OCI-LY1 (cell line): ENCODE measurements around the gene CDH2.

Source experiments
- H2AFZ ChIP-seq: fragments of 200-600 bp; sonication (generic), shearing (Covaris generic); 2 replicates; pipeline ENCODE4 v1.6.0; 2014; ENCODE audit warnings: antibody characterized with exemption, mild to moderate bottlenecking, low read length
- H3F3A ChIP-seq: fragments of 200-600 bp; sonication (generic), shearing (Covaris generic); 2 replicates; pipeline ENCODE4 v1.6.0; 2014; ENCODE audit warnings: mild to moderate bottlenecking, antibody characterized with exemption, low read length, moderate library complexity; ENCODE audit not compliant: insufficient read depth
- H3K27ac ChIP-seq: fragments of 200-600 bp; sonication (generic); 2 replicates; pipeline ENCODE4 v1.5.1; 2014; ENCODE audit warnings: low read length, mixed run types, mild to moderate bottlenecking, low read depth; ENCODE audit not compliant: poor library complexity, severe bottlenecking
- H3K27me3 ChIP-seq: fragments of 200-600 bp; sonication (generic); 2 replicates; pipeline ENCODE4 v1.6.0; 2014; ENCODE audit warnings: antibody characterized with exemption, mild to moderate bottlenecking, low read length, moderate library complexity; ENCODE audit not compliant: insufficient read depth
- H3K36me3 ChIP-seq: fragments of 200-600 bp; sonication (generic); 2 replicates; pipeline ENCODE4 v1.6.1; 2014; ENCODE audit warnings: mild to moderate bottlenecking, antibody characterized with exemption, low read length, moderate library complexity, mixed read lengths; ENCODE audit not compliant: insufficient read depth
- H3K4me1 ChIP-seq: fragments of 200-600 bp; sonication (generic); 2 replicates; pipeline ENCODE4 v1.5.1; 2014; ENCODE audit warnings: mild to moderate bottlenecking, low read length, moderate library complexity; ENCODE audit not compliant: insufficient read depth, severe bottlenecking
- H3K4me2 ChIP-seq: fragments of 200-600 bp; sonication (generic), shearing (Covaris generic); 2 replicates; pipeline ENCODE4 v1.6.1; 2014; ENCODE audit warnings: low read length
- H3K4me3 ChIP-seq: fragments of 200-600 bp; sonication (generic); 2 replicates; pipeline ENCODE4 v1.5.1; 2014; ENCODE audit warnings: low read length, low read depth, mild to moderate bottlenecking, mixed read lengths; ENCODE audit not compliant: poor library complexity, severe bottlenecking
- H3K79me2 ChIP-seq: fragments of 200-600 bp; shearing (Covaris generic); 2 replicates; pipeline ENCODE4 v1.6.1; 2016; ENCODE audit warnings: mixed run types, low read length, mixed read lengths; ENCODE audit not compliant: insufficient read depth
- H3K9ac ChIP-seq: fragments of 200-600 bp; sonication (generic), shearing (Covaris generic); 2 replicates; pipeline ENCODE4 v1.6.1; 2014; ENCODE audit warnings: mild to moderate bottlenecking, low read length, mixed read lengths
- H3K9me2 ChIP-seq: fragments of 200-600 bp; sonication (generic), shearing (Covaris generic); 2 replicates; pipeline ENCODE4 v1.6.1; 2014; ENCODE audit warnings: low read depth, mild to moderate bottlenecking, low read length, mixed read lengths
- H3K9me3 ChIP-seq: fragments of 200-600 bp; shearing (Covaris generic); 2 replicates; pipeline ENCODE4 v1.6.1; 2014; ENCODE audit warnings: low read length, mixed read lengths
- H4K20me1 ChIP-seq: fragments of 200-600 bp; sonication (generic), shearing (Covaris generic); 2 replicates; pipeline ENCODE4 v1.6.0; 2016; ENCODE audit warnings: mild to moderate bottlenecking, low read length; ENCODE audit not compliant: insufficient read depth
- EZH2 ChIP-seq: fragments of 200-600 bp; sonication (generic), shearing (Covaris generic); IDR thresholded peaks from 2 replicates; pipeline ENCODE4 v1.8.0; 2017; ENCODE audit warnings: borderline replicate concordance, mixed run types, mild to moderate bottlenecking, antibody characterized with exemption, low read length, moderate library complexity, mixed read lengths
- TF ChIP-seq, protein P1 (sequence below): fragments of 200-600 bp; sonication (generic), shearing (Covaris generic); IDR thresholded peaks from 2 replicates; pipeline ENCODE4 v1.5.1; 2017; ENCODE audit warnings: mild to moderate bottlenecking, antibody characterized with exemption, low read length, moderate library complexity, mixed read lengths

Gene CDH2

DNA sequence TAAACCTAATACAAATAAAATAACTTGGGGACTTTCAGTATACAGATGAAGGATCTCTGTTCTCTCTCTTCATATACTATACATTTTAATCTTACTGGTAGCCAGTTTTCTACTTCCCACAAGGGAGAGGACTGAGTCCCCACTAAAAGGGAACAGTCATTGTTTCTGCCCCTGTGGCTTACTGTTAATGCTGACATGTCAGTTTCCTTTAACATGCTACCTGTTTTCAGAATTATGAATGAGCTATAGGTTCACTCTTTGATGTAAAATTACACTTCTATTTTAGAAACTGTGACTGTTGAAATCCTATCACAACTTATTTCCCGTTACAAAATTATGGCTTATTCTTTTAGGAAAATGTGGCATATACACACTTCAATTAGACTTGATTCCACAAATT, 207.7 kb downstream of the CDH2 start:
- no peaks in the 10 kb centered on the region for H3K9me3 ChIP-seq
- no peaks in the 10 kb centered on the region for H3K4me1 ChIP-seq
- H2AFZ ChIP-seq: no peak overlapping the region
- no peak overlapping the region for H3K4me3 ChIP-seq
- H3K9ac ChIP-seq: no peak overlapping the region
- no peaks in the 10 kb centered on the region for H3K79me2 ChIP-seq
- no peaks in the 10 kb centered on the region for H3K36me3 ChIP-seq
- no peaks in the 10 kb centered on the region for H3K9me2 ChIP-seq
- no peak for TF ChIP-seq EZH2
- TF ChIP-seq, protein P1, sequence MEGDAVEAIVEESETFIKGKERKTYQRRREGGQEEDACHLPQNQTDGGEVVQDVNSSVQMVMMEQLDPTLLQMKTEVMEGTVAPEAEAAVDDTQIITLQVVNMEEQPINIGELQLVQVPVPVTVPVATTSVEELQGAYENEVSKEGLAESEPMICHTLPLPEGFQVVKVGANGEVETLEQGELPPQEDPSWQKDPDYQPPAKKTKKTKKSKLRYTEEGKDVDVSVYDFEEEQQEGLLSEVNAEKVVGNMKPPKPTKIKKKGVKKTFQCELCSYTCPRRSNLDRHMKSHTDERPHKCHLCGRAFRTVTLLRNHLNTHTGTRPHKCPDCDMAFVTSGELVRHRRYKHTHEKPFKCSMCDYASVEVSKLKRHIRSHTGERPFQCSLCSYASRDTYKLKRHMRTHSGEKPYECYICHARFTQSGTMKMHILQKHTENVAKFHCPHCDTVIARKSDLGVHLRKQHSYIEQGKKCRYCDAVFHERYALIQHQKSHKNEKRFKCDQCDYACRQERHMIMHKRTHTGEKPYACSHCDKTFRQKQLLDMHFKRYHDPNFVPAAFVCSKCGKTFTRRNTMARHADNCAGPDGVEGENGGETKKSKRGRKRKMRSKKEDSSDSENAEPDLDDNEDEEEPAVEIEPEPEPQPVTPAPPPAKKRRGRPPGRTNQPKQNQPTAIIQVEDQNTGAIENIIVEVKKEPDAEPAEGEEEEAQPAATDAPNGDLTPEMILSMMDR: no peak
- no peaks in the 10 kb centered on the region for H4K20me1 ChIP-seq
- no peak overlapping the region for H3K27ac ChIP-seq
- no peaks in the 10 kb centered on the region for H3K27me3 ChIP-seq
- H3F3A ChIP-seq: no peaks in the 10 kb centered on the region
- H3K4me2 ChIP-seq: no peak overlapping the region

DNA sequence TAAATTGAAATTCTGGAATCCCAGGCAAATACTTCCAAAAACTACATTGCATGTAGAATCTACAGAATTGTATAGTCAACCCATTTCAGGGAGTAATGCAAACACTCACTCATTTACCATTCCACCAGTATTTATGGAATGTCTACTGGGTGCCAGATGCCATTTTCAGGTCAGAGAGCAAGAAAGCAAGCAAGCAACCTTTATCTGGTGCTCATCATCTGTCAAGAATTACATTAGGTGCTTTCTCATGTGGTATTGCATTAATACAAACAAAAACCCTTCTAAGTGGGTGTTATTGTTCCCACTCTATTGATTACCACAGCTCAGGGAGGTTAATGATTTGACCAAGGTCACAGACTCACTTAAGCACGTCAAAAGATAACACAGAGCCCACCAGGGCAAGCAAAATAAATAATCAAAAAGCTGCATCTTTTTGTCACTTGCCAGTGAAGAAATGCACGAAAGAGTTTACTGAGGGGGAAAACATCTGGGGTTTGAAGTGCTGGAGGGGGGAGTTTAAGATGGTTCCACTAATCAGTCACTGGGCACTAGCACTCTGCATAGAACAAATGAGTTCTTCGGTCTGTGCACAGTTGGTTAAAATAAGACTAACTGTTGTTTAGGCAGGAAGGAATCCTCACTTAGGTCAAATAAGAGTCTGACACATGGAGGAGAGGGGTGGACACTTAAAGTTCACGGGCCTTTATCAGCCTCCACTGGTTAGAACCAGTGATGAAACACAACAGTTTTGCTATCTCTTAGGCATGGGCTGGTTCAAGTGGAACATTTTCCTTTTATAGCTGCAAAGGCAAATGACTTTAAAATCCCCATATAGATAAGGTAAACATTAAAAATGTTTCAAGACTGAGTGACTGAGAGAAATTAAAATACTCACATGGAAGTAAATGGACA, 208.8 kb downstream of the CDH2 start:
- H3K79me2 ChIP-seq: no peaks in the 10 kb centered on the region
- no peaks in the 10 kb centered on the region for H4K20me1 ChIP-seq
- H3K9me2 ChIP-seq: no peaks in the 10 kb centered on the region
- TF ChIP-seq, protein P1: no peak
- no peak for TF ChIP-seq EZH2
- no peaks in the 10 kb centered on the region for H3K36me3 ChIP-seq
- H3K27me3 ChIP-seq: no peaks in the 10 kb centered on the region
- no peaks in the 10 kb centered on the region for H3K4me1 ChIP-seq
- H3K9me3 ChIP-seq: no peaks in the 10 kb centered on the region
- H3K4me3 ChIP-seq: no peak overlapping the region
- no peaks in the 10 kb centered on the region for H3F3A ChIP-seq
- H3K9ac ChIP-seq: no peak overlapping the region
- H3K27ac ChIP-seq: no peak overlapping the region
- H2AFZ ChIP-seq: no peak overlapping the region
- no peak overlapping the region for H3K4me2 ChIP-seq

DNA sequence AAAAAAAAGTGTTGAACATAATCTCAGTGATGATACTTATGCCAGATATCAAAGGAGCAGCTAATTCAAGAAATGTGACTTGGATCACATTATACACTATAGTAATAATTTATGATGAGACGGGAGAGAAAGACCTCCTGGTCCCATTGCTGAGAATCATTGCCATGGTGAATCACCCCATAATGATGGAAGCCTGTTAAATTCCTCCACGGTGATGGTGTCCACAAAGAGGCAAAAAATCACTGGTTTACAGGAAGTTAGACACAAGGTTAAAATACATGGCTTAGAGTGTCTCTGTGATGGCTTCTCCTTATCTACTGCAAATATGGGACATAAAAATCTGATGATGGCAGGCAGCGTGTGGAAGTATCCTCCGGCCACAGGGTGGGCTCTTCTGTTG, 210.0 kb downstream of the CDH2 start:
- Histone ChIP-seq H3K9ac (no peak overlapping the region), H3K4me2 (no peak overlapping the region), H3K36me3 (no peaks in the 10 kb centered on the region), H3K4me3 (no peak overlapping the region), H3K9me2 (no peaks in the 10 kb centered on the region), H2AFZ (no peak overlapping the region), H3K79me2 (no peaks in the 10 kb centered on the region), H4K20me1 (no peaks in the 10 kb centered on the region), H3K27me3 (no peaks in the 10 kb centered on the region), H3K9me3 (no peaks in the 10 kb centered on the region), H3F3A (no peaks in the 10 kb centered on the region), H3K4me1 (no peaks in the 10 kb centered on the region), H3K27ac (no peak overlapping the region)
- TF ChIP-seq EZH2: no peak
- TF ChIP-seq, protein P1: no peak
